ENCODE data around the gene PPP3CB.

DNA sequence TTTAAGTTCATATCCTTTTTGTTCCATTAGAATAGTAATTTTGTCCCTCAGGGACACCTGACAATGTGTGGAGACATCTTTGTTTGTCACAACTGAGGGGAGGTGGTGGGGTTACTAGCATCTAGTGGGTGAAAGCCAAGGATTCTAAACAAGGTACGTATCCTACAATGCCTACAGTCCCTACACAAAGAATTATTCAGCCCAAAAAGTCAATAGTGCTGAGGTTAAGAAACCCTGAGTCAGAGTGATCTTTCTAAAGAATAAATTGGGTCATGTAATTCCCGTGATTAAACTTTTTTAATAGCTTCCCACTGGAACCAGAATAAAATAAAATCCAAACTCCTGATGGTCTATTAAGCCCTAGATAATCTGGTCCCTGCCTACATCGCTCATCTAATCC, 79.3 kb downstream of the PPP3CB start:
- TF ChIP-seq, protein P1, sequence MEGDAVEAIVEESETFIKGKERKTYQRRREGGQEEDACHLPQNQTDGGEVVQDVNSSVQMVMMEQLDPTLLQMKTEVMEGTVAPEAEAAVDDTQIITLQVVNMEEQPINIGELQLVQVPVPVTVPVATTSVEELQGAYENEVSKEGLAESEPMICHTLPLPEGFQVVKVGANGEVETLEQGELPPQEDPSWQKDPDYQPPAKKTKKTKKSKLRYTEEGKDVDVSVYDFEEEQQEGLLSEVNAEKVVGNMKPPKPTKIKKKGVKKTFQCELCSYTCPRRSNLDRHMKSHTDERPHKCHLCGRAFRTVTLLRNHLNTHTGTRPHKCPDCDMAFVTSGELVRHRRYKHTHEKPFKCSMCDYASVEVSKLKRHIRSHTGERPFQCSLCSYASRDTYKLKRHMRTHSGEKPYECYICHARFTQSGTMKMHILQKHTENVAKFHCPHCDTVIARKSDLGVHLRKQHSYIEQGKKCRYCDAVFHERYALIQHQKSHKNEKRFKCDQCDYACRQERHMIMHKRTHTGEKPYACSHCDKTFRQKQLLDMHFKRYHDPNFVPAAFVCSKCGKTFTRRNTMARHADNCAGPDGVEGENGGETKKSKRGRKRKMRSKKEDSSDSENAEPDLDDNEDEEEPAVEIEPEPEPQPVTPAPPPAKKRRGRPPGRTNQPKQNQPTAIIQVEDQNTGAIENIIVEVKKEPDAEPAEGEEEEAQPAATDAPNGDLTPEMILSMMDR (IDR thresholded peaks at IDR 0.05; ENCODE audit: insufficient read depth, low read depth, low read length) = no peak
- no peak for TF ChIP-seq EZH2 (IDR thresholded peaks at IDR 0.05; ENCODE audit: insufficient read depth, low read length)
